Osteoblast (primary cell): ENCODE data around the gene DLG2. TPM values are rescaled to one million over a fixed set of nuclear protein-coding genes. Genes with fewer than 3 reads are reported as not detected.

Experiments used
- DNase-seq: peaks from one replicate; pipeline ENCODE4 v3.0.0; 2011; ENCODE audit warnings: low spot score, mixed read lengths; ENCODE audit not compliant: insufficient read length; ENCODE audit errors: missing footprints
- H2AFZ ChIP-seq: 2 replicates; pipeline ENCODE4 v1.6.0; 2011; ENCODE audit warnings: mild to moderate bottlenecking, low read length
- H3K27ac ChIP-seq: 2 replicates; pipeline ENCODE4 v1.5.1; 2011; ENCODE audit warnings: mild to moderate bottlenecking, low read depth, low read length, moderate library complexity
- H3K27me3 ChIP-seq: 2 replicates; pipeline ENCODE4 v1.6.0; 2012; ENCODE audit warnings: mild to moderate bottlenecking, control low read depth, inconsistent platforms, low read length, moderate library complexity; ENCODE audit not compliant: insufficient read depth
- H3K36me3 ChIP-seq: 2 replicates; pipeline ENCODE4 v1.5.1; 2011; ENCODE audit warnings: mild to moderate bottlenecking, low read length, control low read depth, moderate library complexity; ENCODE audit not compliant: insufficient read depth
- H3K4me1 ChIP-seq: 2 replicates; pipeline ENCODE4 v1.5.1; 2011; ENCODE audit warnings: mild to moderate bottlenecking, low read length, control low read depth, moderate library complexity; ENCODE audit not compliant: insufficient read depth
- H3K4me2 ChIP-seq: 2 replicates; pipeline ENCODE4 v1.6.0; 2011; ENCODE audit warnings: mild to moderate bottlenecking, low read length; ENCODE audit not compliant: insufficient read depth
- H3K4me3 ChIP-seq: fragments of 200-600 bp; sonication (generic); 3 replicates; pipeline ENCODE4 v1.5.1; 2012; ENCODE audit warnings: mild to moderate bottlenecking, low read length, inconsistent platforms; ENCODE audit not compliant: insufficient read depth
- H3K79me2 ChIP-seq: 2 replicates; pipeline ENCODE4 v1.6.0; 2012; ENCODE audit warnings: mild to moderate bottlenecking, low read length, control low read depth, inconsistent platforms; ENCODE audit not compliant: insufficient read depth
- H3K9me3 ChIP-seq: 2 replicates; pipeline ENCODE4 v1.5.1; 2011; ENCODE audit warnings: low read depth, low read length, control low read depth
- H4K20me1 ChIP-seq: 2 replicates; pipeline ENCODE4 v1.6.0; 2012; ENCODE audit warnings: mild to moderate bottlenecking, low read length, control low read depth; ENCODE audit not compliant: insufficient read depth
- total RNA-seq: library from RNA; depleted of rRNA; stranded (reverse); fragments of >200 nt; gene quantifications from 2 replicates; pipeline ENCODE4 v1.2.3, GENCODE V29; 2012
- TF ChIP-seq, protein P1 (sequence below): IDR thresholded peaks from 2 replicates; pipeline ENCODE4 v1.5.1; 2011; ENCODE audit warnings: mild to moderate bottlenecking, low read depth, low read length, moderate library complexity; ENCODE audit errors: extremely low read depth

Gene DLG2
- total RNA-seq, 1 donor: 3.3 TPM

DNA sequence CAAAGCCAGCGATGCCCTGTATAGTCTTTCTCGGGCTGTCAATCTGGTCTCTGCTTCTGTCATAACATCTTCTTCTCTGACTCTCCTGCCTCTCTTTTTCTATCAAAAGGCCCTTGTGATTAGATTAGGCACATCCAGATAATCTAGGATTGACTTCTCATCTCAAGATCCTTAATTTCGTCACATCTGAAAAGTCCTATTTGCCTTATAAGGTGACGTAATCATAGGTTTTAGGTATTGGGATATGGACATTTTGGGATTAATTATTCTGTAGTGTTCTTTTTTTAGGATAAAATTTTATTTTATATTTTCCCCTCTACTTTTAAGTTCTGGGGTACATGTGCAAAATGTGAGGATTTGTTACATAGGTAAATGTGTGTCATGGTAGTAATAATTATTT lies 1860.2 kb downstream of the DLG2 start:
- TF ChIP-seq, protein P1, sequence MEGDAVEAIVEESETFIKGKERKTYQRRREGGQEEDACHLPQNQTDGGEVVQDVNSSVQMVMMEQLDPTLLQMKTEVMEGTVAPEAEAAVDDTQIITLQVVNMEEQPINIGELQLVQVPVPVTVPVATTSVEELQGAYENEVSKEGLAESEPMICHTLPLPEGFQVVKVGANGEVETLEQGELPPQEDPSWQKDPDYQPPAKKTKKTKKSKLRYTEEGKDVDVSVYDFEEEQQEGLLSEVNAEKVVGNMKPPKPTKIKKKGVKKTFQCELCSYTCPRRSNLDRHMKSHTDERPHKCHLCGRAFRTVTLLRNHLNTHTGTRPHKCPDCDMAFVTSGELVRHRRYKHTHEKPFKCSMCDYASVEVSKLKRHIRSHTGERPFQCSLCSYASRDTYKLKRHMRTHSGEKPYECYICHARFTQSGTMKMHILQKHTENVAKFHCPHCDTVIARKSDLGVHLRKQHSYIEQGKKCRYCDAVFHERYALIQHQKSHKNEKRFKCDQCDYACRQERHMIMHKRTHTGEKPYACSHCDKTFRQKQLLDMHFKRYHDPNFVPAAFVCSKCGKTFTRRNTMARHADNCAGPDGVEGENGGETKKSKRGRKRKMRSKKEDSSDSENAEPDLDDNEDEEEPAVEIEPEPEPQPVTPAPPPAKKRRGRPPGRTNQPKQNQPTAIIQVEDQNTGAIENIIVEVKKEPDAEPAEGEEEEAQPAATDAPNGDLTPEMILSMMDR: no peak

DNA sequence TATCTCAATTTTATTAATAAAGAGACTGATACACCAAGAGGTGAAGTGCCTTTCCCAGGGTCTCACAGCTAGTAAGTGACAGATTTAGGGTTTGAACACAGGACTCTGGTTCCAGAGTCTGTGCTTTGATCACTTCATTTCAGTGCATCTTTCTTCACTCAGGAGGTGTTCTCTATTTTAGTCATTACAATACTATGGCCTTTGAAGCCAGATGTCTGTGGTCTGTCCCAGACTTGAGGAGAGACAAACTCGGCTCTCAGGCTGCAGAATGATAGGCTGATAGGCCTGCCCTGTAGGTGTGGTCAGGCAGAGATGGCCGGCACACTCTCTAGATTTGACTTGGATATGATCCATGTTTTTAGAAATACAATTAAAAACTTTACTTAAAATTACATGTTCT lies 1862.5 kb downstream of the DLG2 start:
- TF ChIP-seq, protein P1: no peak
- Histone ChIP-seq H4K20me1 (no peaks in the 10 kb centered on the region), H3K4me3 (no peak overlapping the region), H3K36me3 (no peaks in the 10 kb centered on the region), H3K4me1 (no peaks in the 10 kb centered on the region), H3K27ac (no peak overlapping the region), H2AFZ (no peak overlapping the region), H3K4me2 (no peak overlapping the region), H3K27me3 (no peaks in the 10 kb centered on the region), H3K9me3 (no peaks in the 10 kb centered on the region), H3K79me2 (no peaks in the 10 kb centered on the region)
- no peak for DNase-seq

More for the DNA sequence above, 1860.2 kb downstream of the DLG2 start:
- Histone ChIP-seq H3K79me2 (no peaks in the 10 kb centered on the region), H3K27ac (no peak overlapping the region), H3K27me3 (no peaks in the 10 kb centered on the region), H4K20me1 (no peaks in the 10 kb centered on the region), H3K4me3 (no peak overlapping the region), H3K4me1 (no peaks in the 10 kb centered on the region), H2AFZ (no peak overlapping the region), H3K4me2 (no peak overlapping the region), H3K36me3 (no peaks in the 10 kb centered on the region), H3K9me3 (no peaks in the 10 kb centered on the region)
- no peak for DNase-seq

DNA sequence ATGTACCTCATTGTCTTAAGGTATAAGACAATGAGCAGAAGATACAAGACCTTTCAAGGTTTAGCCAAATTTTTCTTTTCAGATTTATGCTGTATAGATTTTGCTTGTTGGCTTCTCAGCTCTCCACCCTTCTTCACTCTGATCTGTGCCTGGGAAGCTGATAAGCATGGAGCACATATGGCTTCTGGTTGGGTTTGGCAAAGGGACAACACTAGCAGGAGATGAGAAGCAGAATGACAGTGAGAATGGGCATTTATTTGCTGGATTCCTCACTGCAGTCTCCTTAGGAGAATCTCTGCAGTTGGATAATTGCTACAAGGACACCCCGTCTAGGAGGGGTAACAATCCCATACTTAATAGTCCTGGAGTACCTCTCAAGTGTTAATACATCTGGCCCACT lies 1866.2 kb downstream of the DLG2 start:
- Histone ChIP-seq H3K4me1 (no peaks in the 10 kb centered on the region), H3K27me3 (no peaks in the 10 kb centered on the region), H3K4me3 (no peak overlapping the region), H4K20me1 (no peaks in the 10 kb centered on the region), H3K79me2 (no peaks in the 10 kb centered on the region), H3K4me2 (no peak overlapping the region), H3K27ac (no peak overlapping the region), H3K36me3 (no peaks in the 10 kb centered on the region), H2AFZ (no peak overlapping the region), H3K9me3 (no peaks in the 10 kb centered on the region)
- DNase-seq: no peak
- TF ChIP-seq, protein P1: no peak

DNA sequence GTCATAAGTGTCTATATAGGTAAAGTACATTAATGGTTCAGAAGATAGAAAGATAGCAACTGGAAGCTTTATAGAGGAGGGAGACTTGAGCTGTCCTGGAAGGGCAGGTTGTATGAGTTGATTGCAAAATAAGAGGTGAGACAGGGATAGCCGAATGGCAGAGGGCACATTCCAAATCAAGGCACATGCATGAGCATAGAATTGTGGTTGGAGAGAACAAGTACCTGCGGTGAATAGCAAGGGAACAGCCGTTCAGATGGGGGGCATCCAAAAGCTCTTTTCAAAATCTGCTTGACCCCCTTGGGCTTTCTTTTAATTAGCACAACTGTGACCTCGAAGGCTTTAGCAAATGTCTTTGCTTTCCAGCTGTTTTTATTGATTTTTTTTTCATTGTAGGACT lies 1868.0 kb downstream of the DLG2 start:
- H3K79me2 ChIP-seq: no peaks in the 10 kb centered on the region
- H3K36me3 ChIP-seq: no peaks in the 10 kb centered on the region
- no peaks in the 10 kb centered on the region for H3K9me3 ChIP-seq
- TF ChIP-seq, protein P1: no peak
- no peaks in the 10 kb centered on the region for H3K27me3 ChIP-seq
- no peaks in the 10 kb centered on the region for H3K4me1 ChIP-seq
- no peak for DNase-seq
- no peaks in the 10 kb centered on the region for H4K20me1 ChIP-seq
- H3K4me2 ChIP-seq: no peak overlapping the region
- no peak overlapping the region for H3K4me3 ChIP-seq
- no peak overlapping the region for H2AFZ ChIP-seq
- no peak overlapping the region for H3K27ac ChIP-seq
